Small intestine (tissue), 7 donors: ENCODE results near the gene GRHL1. TPM values are rescaled to one million over a fixed set of nuclear protein-coding genes. Genes with fewer than 3 reads are reported as not detected.

Experiments used
- DNase-seq, 2 donors: peaks; one replicate each; pipeline versions ENCODE4 v3.0.0 to v3.0.0-alpha.2; 2013
- FAIRE-seq: peaks from 2 replicates; lab custom pipeline; 2012; peaks lifted over from hg19 to GRCh38; lab: Jason Lieb, UNC
- H3K27ac ChIP-seq, 3 donors: one replicate each; pipeline ENCODE4 v1.5.1; 2013; ENCODE audit warnings: low read length in 2 of 3, mild to moderate bottlenecking in 2 of 3, control low read depth in 1 of 3, inconsistent platforms in 1 of 3, low read depth in 1 of 3, moderate library complexity in 1 of 3
- H3K27me3 ChIP-seq, 3 donors: one replicate each; pipeline ENCODE4 v1.6.1; 2013; ENCODE audit warnings: low read length in 3 of 3, inconsistent platforms in 1 of 3; ENCODE audit not compliant: control insufficient read depth in 3 of 3, insufficient read depth in 3 of 3
- H3K36me3 ChIP-seq, 3 donors: one replicate each; pipeline ENCODE4 v1.6.1; 2013; ENCODE audit warnings: low read length in 3 of 3, inconsistent platforms in 1 of 3, low read depth in 1 of 3, mild to moderate bottlenecking in 1 of 3, moderate library complexity in 1 of 3; ENCODE audit not compliant: control insufficient read depth in 3 of 3, insufficient read depth in 2 of 3
- H3K4me1 ChIP-seq, 3 donors: one replicate each; pipeline ENCODE4 v1.6.1; 2013; ENCODE audit warnings: low read length in 2 of 3, inconsistent platforms in 1 of 3, low read depth in 1 of 3, mild to moderate bottlenecking in 1 of 3, moderate library complexity in 1 of 3; ENCODE audit not compliant: control insufficient read depth in 3 of 3, insufficient read depth in 2 of 3
- H3K4me3 ChIP-seq, 3 donors: one replicate each; pipeline ENCODE4 v1.5.1; 2013; ENCODE audit warnings: low read length in 3 of 3, control low read depth in 1 of 3, inconsistent platforms in 1 of 3, low read depth in 1 of 3, mild to moderate bottlenecking in 1 of 3, moderate library complexity in 1 of 3
- H3K9me3 ChIP-seq, 2 donors: one replicate each; pipeline ENCODE4 v1.6.1; 2013; ENCODE audit warnings: low read depth in 1 of 2, low read length in 1 of 2; ENCODE audit not compliant: control insufficient read depth in 2 of 2, insufficient read depth in 1 of 2
- WGBS, 3 donors: extraction: QIAGEN DNeasy Blood & Tissue Kit; methylation state at CpG; one replicate each; pipeline ENCODE4 v1.1.7; 2013; 5-methylcytosine and 5-hydroxymethylcytosine counted together
- polyA plus RNA-seq, 4 donors: library from polyadenylated mRNA; stranded (reverse) in 3 of 4; unstranded in 1 of 4; fragments of 200-250 nt in 3 of 4; fragments of 120-200 nt in 1 of 4; gene quantifications; one replicate each; pipeline versions ENCODE4 v1.2.1 to v1.2.3, GENCODE V29; 2013
- donor health status: healthy with polysubstance abuse.
- donor health status: control.
- donor health status: control.
- donor health status: Bipolar disorder and iron deficiency.
- donor health status: healthy.

GRHL1 gene
- polyA plus RNA-seq, 4 donors: 0.45 to 2.3 (median 0.64) TPM

GRCh38 chr2:10004401-10004800, 52.9 kb downstream of the GRHL1 start:
- H3K27ac ChIP-seq: no peak overlapping the region
- DNase-seq (no peak), FAIRE-seq (no peak)
- 93 to 96% (median 95%) methylated on average over 5 of the region's 5 CpGs for WGBS, 3 donors
- peaks cover 0 to 7% (median 5%) of the 10 kb centered on the region in 3 donors for H3K4me1 ChIP-seq
- peaks cover 0 to 7% of the 10 kb centered on the region in 2 donors for H3K9me3 ChIP-seq
- H3K36me3 ChIP-seq: peaks cover 0 to 9% (median 0%) of the 10 kb centered on the region in 3 donors
- no peak overlapping the region for H3K4me3 ChIP-seq
- H3K27me3 ChIP-seq: peaks cover 0 to 17% (median 0%) of the 10 kb centered on the region in 3 donors

DNA sequence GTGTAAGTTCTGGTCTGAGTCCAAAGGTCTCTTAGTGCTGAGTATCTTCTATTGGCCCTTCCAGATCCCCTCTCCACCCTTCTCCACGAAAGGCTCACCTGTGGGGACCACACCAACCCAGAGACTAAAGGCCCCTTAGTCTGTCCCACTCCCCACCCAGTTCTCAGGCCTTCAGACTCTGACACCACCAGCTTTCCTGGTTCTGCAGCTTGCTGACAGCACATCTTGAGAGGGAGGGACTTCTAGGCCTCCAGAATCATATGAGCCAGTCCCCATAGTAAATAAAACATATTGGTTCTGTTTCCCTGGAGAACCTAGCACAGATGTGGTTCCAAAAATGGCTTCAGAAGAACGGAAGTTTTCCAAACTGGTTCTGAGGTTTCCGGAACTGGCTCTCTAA, 53.3 kb downstream of the GRHL1 start:
- Histone ChIP-seq H3K27me3 (peaks cover 0 to 17% (median 0%) of the 10 kb centered on the region in 3 donors), H3K4me3 (no peak overlapping the region), H3K27ac (no peak overlapping the region), H3K9me3 (peaks cover 0 to 7% of the 10 kb centered on the region in 2 donors), H3K4me1 (peaks cover 0 to 7% (median 5%) of the 10 kb centered on the region in 3 donors), H3K36me3 (peaks cover 0 to 9% (median 0%) of the 10 kb centered on the region in 3 donors)
- WGBS, 3 donors: 47 to 85% (median 81%) methylated on average over 3 of the region's 3 CpGs
- DNase-seq: no peak
- no peak for FAIRE-seq

DNA sequence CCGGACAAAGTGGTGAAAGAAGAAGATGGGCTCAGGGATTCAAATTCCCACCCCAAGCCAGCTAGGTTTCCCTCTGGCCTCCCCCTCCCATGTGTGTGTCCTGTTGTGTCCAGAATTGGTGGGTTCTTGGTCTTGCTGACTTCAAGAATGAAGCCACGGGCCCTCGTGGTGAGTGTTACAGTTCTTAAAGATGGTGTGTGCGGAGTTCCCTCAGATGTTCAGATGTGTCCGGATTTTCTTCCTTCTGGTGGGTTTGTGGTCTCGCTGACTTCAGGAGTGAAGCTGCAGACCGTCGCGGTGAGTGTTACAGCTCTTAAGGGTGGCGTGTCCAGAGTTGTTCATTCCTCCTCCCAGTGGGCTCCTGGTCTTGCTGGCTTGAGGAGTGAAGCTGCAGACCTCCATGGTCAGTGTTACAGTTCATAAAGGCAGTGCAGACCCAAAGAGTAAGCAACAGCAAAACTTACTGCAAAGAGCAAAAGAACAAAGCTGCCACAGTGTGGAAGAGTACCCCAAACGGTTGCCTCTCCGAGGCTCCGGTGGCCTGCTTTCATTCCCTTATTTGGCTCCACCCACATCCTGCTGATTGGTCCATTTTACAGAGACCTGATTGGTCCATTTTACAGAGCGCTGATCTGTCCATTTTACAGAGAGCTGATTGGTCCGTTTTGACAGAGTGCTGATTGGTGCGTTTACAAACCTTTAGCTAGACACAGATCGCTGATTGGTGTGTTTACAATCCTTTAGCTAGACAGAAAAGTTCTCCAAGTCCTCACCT, 54.2 kb downstream of the GRHL1 start:
- FAIRE-seq: no peak
- no peak overlapping the region for H3K27ac ChIP-seq
- no peak for DNase-seq

DNA sequence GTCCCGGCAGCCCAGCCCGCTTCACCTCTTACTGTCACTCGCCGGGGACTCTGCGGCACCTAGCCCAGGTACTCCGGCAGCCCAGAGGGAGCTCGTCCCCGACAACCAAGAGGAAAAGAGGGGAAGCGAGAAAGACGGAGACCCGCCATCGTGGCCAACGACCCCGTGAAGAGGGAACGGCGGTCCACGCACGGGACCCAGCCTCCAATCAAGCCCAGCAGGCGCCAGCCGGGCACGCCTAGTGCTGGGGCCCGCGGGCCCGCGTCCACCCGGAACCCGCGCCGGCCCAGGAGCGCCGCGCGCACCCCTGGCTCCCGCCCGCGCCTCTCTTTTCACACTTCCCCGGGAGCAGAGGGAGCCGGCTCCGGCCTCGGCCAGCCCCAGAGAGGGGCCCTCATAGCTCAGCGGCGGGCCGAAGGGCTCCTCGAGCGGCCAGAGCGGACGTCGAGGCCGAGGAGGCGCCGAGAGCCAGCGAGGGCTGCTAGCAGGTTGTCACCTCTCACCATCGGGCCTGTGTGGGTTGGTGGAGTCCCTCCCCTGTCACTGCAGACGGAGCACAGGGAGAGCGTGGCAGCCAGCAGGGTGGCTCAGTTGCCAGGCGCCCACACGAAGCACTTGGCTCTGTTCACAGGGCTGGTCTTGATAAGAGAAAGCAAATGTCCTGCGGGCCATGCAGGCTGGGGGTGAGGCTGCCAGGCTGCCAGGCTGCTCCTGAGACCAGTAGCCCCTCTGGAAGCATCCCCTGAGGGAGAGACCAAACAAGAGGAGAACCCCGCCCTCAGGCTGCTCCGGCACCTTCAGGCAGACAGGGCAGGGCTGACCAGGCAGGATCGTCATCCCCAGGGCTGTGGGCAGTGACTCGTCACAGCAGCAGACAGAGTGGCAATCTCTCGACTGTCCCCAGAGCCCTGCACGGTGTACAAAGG, 55.0 kb downstream of the GRHL1 start:
- Histone ChIP-seq H3K4me1 (peaks cover 0 to 7% (median 5%) of the 10 kb centered on the region in 3 donors), H3K4me3 (peak overlapping the region in 1 of 3 donors; percentile 27), H3K27ac (peak overlapping the region in 1 of 3 donors; percentile 16), H3K27me3 (peaks cover 0 to 17% (median 0%) of the 10 kb centered on the region in 3 donors), H3K9me3 (peaks cover 0 to 7% of the 10 kb centered on the region in 2 donors), H3K36me3 (peaks cover 0 to 5% (median 0%) of the 10 kb centered on the region in 3 donors)
- DNase-seq (peak; percentile 15 to 43), FAIRE-seq (no peak)
- 40 to 62% (median 52%) methylated on average over 61 to 64 of the region's 64 CpGs for WGBS, 3 donors

More for the DNA sequence above, 54.2 kb downstream of the GRHL1 start:
- H3K4me1 ChIP-seq: peaks cover 0 to 7% (median 5%) of the 10 kb centered on the region in 3 donors
- H3K36me3 ChIP-seq: peaks cover 0 to 5% (median 0%) of the 10 kb centered on the region in 3 donors
- H3K4me3 ChIP-seq: no peak overlapping the region
- 95 to 96% (median 96%) methylated on average over 17 of the region's 17 CpGs for WGBS, 3 donors
- peaks cover 0 to 17% (median 0%) of the 10 kb centered on the region in 3 donors for H3K27me3 ChIP-seq
- H3K9me3 ChIP-seq: peaks cover 0 to 7% of the 10 kb centered on the region in 2 donors

GRCh38 chr2:10007435-10007834, 55.9 kb downstream of the GRHL1 start:
- H3K27ac ChIP-seq: no peak overlapping the region
- FAIRE-seq: no peak

GRCh38 chr2:10007921-10008808, 56.7 kb downstream of the GRHL1 start:
- DNase-seq: no peak
- FAIRE-seq: no peak
- peak overlapping the region in 1 of 3 donors; percentile 43 for H3K27ac ChIP-seq

More at GRCh38 chr2:10007435-10007834, 55.9 kb downstream of the GRHL1 start:
- Histone ChIP-seq H3K36me3 (peaks cover 0 to 5% (median 0%) of the 10 kb centered on the region in 3 donors), H3K9me3 (peaks cover 0 to 7% of the 10 kb centered on the region in 2 donors), H3K4me1 (peaks cover 0 to 7% (median 5%) of the 10 kb centered on the region in 3 donors), H3K27me3 (peaks cover 0 to 17% (median 0%) of the 10 kb centered on the region in 3 donors), H3K4me3 (no peak overlapping the region)
- WGBS, 3 donors: 73 to 77% (median 75%) methylated on average over 9 of the region's 9 CpGs
- DNase-seq: no peak

DNA sequence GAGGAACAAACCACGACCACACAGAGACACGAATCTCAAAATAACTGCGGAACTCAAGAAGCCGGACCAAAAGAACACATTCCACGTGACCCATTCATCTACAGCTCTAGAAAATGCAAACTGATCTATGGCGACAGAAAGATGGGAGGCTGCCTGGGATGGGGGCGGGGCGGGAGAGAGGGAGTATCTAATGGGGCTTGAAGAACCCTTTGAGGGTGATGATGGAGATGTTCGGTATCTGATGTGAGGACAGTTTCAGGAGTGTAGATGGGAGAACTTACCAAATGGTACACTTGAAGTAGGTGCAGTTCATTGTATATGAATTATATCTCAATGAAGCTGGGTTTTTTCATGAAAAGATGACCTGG, 57.3 kb downstream of the GRHL1 start:
- H3K27ac ChIP-seq: peak overlapping the region in 1 of 3 donors; percentile 43
- FAIRE-seq: no peak

More at GRCh38 chr2:10007921-10008808, 56.7 kb downstream of the GRHL1 start:
- 69 to 75% (median 70%) methylated on average over 22 of the region's 22 CpGs for WGBS, 3 donors
- Histone ChIP-seq H3K9me3 (peaks cover 0 to 7% of the 10 kb centered on the region in 2 donors), H3K4me1 (peaks cover 0 to 7% (median 5%) of the 10 kb centered on the region in 3 donors), H3K27me3 (peaks cover 0 to 17% (median 0%) of the 10 kb centered on the region in 3 donors), H3K36me3 (peaks cover 0 to under 1% (median 0%) of the 10 kb centered on the region in 3 donors), H3K4me3 (no peak overlapping the region)

More for the DNA sequence above, 57.3 kb downstream of the GRHL1 start:
- Histone ChIP-seq H3K4me1 (peaks cover 0 to 7% (median 5%) of the 10 kb centered on the region in 3 donors), H3K27me3 (peaks cover 0 to 17% (median 0%) of the 10 kb centered on the region in 3 donors), H3K4me3 (no peak overlapping the region), H3K36me3 (no peaks in the 10 kb centered on the region), H3K9me3 (peaks cover 0 to 7% of the 10 kb centered on the region in 2 donors)
- WGBS, 3 donors: 76 to 95% (median 84%) methylated on average over 9 of the region's 9 CpGs
- DNase-seq: no peak
